Measurements from ENCODE around the gene PNMA6E. TPM values are rescaled to one million over a fixed set of nuclear protein-coding genes. Genes with fewer than 3 reads are reported as not detected.

PNMA6E gene
- total RNA-seq, 4 donors from 2014 or later: not detected

DNA sequence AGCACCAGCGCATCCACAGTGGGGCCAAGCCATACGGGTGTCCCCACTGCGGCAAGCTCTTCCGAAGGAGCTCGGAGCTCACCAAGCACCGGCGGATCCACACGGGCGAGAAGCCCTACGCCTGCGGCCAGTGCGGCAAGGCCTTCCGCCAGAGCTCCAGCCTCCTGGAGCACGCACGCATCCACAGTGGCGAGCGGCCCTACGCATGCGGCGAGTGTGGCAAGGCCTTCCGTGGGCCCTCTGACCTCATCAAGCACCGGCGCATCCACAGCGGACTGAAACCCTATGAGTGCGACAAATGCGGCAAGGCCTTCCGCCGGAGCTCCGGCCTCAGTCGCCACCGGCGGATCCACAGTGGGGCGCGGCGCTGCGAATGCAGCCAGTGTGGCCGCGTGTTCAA, 53.6 kb downstream of the PNMA6E start:
- Histone ChIP-seq H3K4me1 (no peaks in the 10 kb centered on the region), H3K4me3 (no peak overlapping the region), H3K27me3 (no peaks in the 10 kb centered on the region), H3K27ac (no peak overlapping the region), H3K9me3 (no peaks in the 10 kb centered on the region), H3K36me3 (peaks cover 0 to 15% (median 0%) of the 10 kb centered on the region in 3 donors)
- TF ChIP-seq, protein P1, sequence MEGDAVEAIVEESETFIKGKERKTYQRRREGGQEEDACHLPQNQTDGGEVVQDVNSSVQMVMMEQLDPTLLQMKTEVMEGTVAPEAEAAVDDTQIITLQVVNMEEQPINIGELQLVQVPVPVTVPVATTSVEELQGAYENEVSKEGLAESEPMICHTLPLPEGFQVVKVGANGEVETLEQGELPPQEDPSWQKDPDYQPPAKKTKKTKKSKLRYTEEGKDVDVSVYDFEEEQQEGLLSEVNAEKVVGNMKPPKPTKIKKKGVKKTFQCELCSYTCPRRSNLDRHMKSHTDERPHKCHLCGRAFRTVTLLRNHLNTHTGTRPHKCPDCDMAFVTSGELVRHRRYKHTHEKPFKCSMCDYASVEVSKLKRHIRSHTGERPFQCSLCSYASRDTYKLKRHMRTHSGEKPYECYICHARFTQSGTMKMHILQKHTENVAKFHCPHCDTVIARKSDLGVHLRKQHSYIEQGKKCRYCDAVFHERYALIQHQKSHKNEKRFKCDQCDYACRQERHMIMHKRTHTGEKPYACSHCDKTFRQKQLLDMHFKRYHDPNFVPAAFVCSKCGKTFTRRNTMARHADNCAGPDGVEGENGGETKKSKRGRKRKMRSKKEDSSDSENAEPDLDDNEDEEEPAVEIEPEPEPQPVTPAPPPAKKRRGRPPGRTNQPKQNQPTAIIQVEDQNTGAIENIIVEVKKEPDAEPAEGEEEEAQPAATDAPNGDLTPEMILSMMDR (IDR thresholded peaks at IDR 0.05): no peak
- no peak for TF ChIP-seq POLR2A (IDR thresholded peaks at IDR 0.05)
- DNase-seq: no peak

Small RNA genes lying within 50 kb of the gene (small RNA-seq; reads per million reads assigned to genes)
- 0 reads per million in 2 donors for gene AC152007.1
- 0 reads per million in 2 donors for gene RN7SL667P

Other genes starting within 250 kb of the PNMA6E start
- not detected for gene MAGEA1, start 222.1 kb downstream of the PNMA6E start, total RNA-seq
- gene PNMA6F, start 79.6 kb downstream of the PNMA6E start, total RNA-seq: not detected
- 10 to 100 TPM in 1 of 4 donors, 1 to 10 TPM in 3; 4.0 to 12.4 (median 7.2) TPM for gene ZNF275, start 67.2 kb downstream of the PNMA6E start, total RNA-seq
- gene ZFP92, start 10.1 kb upstream of the PNMA6E start, total RNA-seq: 1 to 10 TPM in 1 of 4 donors, under 1 TPM in 3; 0.19 to 2.3 (median 0.81) TPM
- 1 to 10 TPM in 3 of 4 donors, not detected in 1; 1.1 to 3.1 (median 3.0) TPM for gene TREX2, start 44.7 kb upstream of the PNMA6E start, total RNA-seq
- gene HAUS7, start 69.2 kb upstream of the PNMA6E start, total RNA-seq: 100 to 1,000 TPM in 1 of 4 donors, 10 to 100 TPM in 2, 1 to 10 TPM in 1; 8.2 to 156 (median 16.0) TPM
- 10 to 100 TPM in 3 of 4 donors, 1 to 10 TPM in 1; 2.5 to 28.9 (median 11.7) TPM for gene BGN, start 93.6 kb upstream of the PNMA6E start, total RNA-seq
- not detected for gene ATP2B3, start 116.3 kb upstream of the PNMA6E start, total RNA-seq
- gene CCNQ, start 197.8 kb upstream of the PNMA6E start, total RNA-seq: 10 to 100 TPM; 19.0 to 33.3 (median 20.6) TPM
- gene DUSP9, start 245.9 kb upstream of the PNMA6E start, total RNA-seq: not detected